Right cardiac atrium (tissue), 5 donors: Measurements from ENCODE around the gene POLN. TPM values are rescaled to one million over a fixed set of nuclear protein-coding genes. Genes with fewer than 3 reads are reported as not detected.

Source experiments
- ATAC-seq, 2 donors: fragments of 200-7000 bp; cut with Tn5 transposase; one replicate each; pipeline versions ENCODE4 v1.8.0 to v1.9.1; 2020; ENCODE audit warnings: moderate library complexity in 2 of 2, mild to moderate bottlenecking in 1 of 2
- DNase-seq, 3 donors: peaks; one replicate each; pipeline ENCODE4 v3.0.0-alpha.2; 2020
- H3K27ac ChIP-seq: one replicate; pipeline ENCODE4 v1.5.1; 2013; ENCODE audit warnings: mild to moderate bottlenecking, low read length, control low read depth, moderate library complexity
- H3K27me3 ChIP-seq: one replicate; pipeline ENCODE4 v1.6.1; 2013; ENCODE audit not compliant: control insufficient read depth, insufficient read depth
- H3K4me1 ChIP-seq: one replicate; pipeline ENCODE4 v1.6.1; 2013; ENCODE audit warnings: low read length; ENCODE audit not compliant: control insufficient read depth, insufficient read depth
- H3K4me3 ChIP-seq: one replicate; pipeline ENCODE4 v1.5.1; 2013; ENCODE audit warnings: low read length, control low read depth
- H3K9me3 ChIP-seq: one replicate; pipeline ENCODE4 v1.6.1; 2013; ENCODE audit warnings: low read length; ENCODE audit not compliant: control insufficient read depth
- WGBS: extraction: QIAGEN DNeasy Blood & Tissue Kit; methylation state at CpG from one replicate; pipeline ENCODE4 v1.1.7; 2013; 5-methylcytosine and 5-hydroxymethylcytosine counted together
- intact Hi-C, 4 donors: fragments of 100-400 bp; cut with DNase I; formaldehyde crosslinking; loops; one replicate each; pipeline versions ENCODE4 v1.11.0 to v1.14.0; 2022 to 2023
- polyA plus RNA-seq: library from polyadenylated mRNA; stranded (reverse); fragments of 200-250 nt; gene quantifications from one replicate; pipeline ENCODE4 v1.2.3, GENCODE V29; 2013
- total RNA-seq, 4 donors: library from RNA; stranded (reverse); fragmentation: NEBNext Ultra II Directional; extraction: Animal tissue kit (Norgen Biotek cat#: 25700); gene quantifications; one replicate each; pipeline ENCODE4 v1.2.1, GENCODE V29; 2021
- donor health status: healthy with polysubstance abuse.
- donor health status: DM: no; HTN: yes; CAD: no.
- donor health status: DM: no; HTN: no; CAD: no.
- donor health status: DM: no; HTN: yes; CAD: no; lungs with severe emphysema.
- donor health status: DM: yes; HTN: yes; CAD: no.

Gene POLN
- total and polyA plus RNA-seq, 5 donors: 1.5 to 5.9 (median 3.8) TPM

DNA sequence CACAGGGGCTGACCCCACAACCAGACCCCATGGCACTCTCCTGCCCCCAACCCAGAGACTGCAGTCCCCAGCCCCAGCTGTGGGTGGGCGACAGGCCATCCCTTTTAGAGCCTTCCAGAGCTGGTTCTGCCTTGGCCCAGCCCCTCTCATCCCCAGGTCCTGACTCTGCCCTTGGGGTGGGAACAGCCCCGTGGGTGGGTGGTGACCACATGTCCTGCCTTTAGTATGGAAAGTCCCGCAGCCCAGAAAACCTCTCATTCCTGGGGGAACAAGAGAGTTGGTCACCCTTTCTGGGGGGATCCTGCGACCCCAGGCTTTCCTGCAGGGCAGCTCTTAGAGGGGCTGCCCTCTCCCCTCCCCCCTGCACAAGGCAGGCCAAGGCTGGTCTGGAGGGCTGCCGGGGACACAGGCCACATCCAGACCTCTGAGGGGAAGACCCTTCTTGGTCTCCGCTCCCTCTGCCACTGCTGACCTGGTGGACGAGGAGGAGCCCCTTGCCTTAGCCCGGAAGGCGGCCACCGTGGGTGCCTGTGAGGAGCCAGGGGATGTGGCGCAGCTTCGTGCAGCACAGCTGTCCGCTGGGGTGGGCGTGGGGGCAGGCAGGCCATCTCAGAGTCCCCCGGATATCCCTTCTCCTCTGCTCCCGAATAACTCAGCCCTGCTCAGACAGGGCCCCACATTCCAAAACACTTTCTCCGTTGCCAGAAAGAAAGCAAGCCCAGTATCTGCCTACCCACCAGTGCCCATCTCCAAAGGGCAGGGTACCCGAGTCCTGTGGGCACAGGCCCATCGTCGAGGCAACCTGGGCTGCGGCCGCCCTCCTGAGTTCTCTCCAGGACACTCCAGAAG lies 26.7 kb upstream of the POLN start:
- WGBS: 80% methylated on average over 22 of the region's 22 CpGs
- DNase-seq (peak in 2 of 3 donors; percentile 11 to 52), ATAC-seq (no peak)
- intact Hi-C loops: no loop called here
- H3K4me3 ChIP-seq: no peak overlapping the region
- no peak overlapping the region for H3K27ac ChIP-seq
- H3K9me3 ChIP-seq: no peaks in the 10 kb centered on the region
- H3K4me1 ChIP-seq: peaks cover 2% of the 10 kb centered on the region
- H3K27me3 ChIP-seq: no peaks in the 10 kb centered on the region

DNA sequence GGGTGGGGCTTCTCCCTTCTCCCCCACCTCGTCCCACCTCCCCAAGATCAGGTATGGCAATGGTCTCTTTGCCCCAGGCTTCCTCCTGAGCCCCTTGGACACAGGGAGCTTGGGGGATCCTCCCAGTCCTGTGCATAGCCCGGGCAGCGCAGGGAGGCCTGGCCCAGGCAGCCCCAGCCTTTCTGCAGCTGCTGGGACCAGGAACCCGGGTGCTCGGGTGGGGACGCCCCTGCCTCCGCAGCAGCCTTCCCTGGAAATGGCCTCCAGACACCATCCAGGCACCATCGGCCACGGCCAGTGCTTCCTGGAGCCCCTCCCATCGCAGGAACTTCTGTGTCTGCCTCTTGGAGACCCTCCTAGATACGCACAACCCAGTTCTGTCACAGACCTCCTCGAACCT lies 25.9 kb upstream of the POLN start:
- 87% methylated on average over 12 of the region's 12 CpGs for WGBS
- Histone ChIP-seq H3K4me1 (peaks cover 2% of the 10 kb centered on the region), H3K4me3 (no peak overlapping the region), H3K27ac (no peak overlapping the region), H3K27me3 (no peaks in the 10 kb centered on the region), H3K9me3 (no peaks in the 10 kb centered on the region)
- peak in 1 of 3 donors; percentile 45 for DNase-seq
- intact Hi-C loops: no loop called here
- ATAC-seq: no peak

- Histone ChIP-seq H3K4me3 (no peak overlapping the region), H3K27me3 (no peaks in the 10 kb centered on the region), H3K9me3 (no peaks in the 10 kb centered on the region), H3K27ac (no peak overlapping the region), H3K4me1 (peaks cover 2% of the 10 kb centered on the region)
- WGBS: 83% methylated on average over 18 of the region's 18 CpGs
- DNase-seq (peak in 1 of 3 donors; percentile 51), ATAC-seq (no peak)
- intact Hi-C loops: no loop called here
These were observed 25.4 kb upstream of the POLN start for GRCh38 chr4:2267320-2267811.

DNA sequence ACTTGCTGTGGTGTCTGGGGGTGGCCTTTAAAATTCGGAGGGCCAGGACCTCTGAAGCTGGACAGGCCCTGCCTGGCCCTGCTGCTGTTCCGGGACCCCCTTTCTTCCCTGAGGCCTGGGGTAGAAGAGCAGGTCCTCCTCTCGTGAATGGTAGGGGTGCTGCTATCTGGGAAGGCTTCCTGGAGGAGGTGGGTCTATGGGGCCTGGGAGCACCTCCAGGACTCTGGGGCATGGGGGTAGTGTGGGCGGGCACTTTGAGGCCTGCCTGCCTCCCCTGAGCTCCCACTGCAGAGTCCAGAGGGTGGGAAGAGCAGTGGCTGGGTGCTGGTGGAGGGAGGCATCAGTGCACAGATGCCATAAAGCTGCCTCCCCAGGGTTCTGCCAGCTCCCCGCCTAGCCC lies 24.9 kb upstream of the POLN start:
- H3K27me3 ChIP-seq: no peaks in the 10 kb centered on the region
- 90% methylated on average over 5 of the region's 5 CpGs for WGBS
- intact Hi-C loops: no loop called here
- H3K4me1 ChIP-seq: peaks cover 2% of the 10 kb centered on the region
- DNase-seq (peak in 1 of 3 donors; percentile 25), ATAC-seq (no peak)
- H3K9me3 ChIP-seq: no peaks in the 10 kb centered on the region
- H3K27ac ChIP-seq: no peak overlapping the region
- H3K4me3 ChIP-seq: no peak overlapping the region

DNA sequence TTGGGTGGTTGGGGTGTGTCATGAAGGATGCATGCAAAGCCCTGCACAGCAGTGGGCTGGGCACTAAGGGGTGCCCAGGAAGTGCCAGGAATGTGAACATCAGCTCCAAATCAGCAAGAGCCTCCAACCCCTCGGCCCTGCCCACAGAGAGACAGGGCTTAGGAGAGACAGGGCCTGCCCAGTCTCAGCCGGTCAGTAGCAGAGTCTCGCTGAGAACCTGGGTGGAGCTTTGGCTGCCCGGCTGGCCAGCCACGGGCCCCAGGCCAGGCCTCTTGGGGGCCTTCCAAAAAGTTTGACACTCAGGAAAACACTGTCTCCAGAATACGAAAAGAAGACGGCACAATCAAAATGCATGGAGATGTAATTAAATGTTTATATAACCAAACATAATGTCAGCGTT lies 24.3 kb upstream of the POLN start:
- ATAC-seq (peak; percentile 13 to 47), DNase-seq (peak; percentile 80 to 93 (median 91))
- Histone ChIP-seq H3K4me3 (no peak overlapping the region), H3K4me1 (peaks cover 2% of the 10 kb centered on the region), H3K27me3 (no peaks in the 10 kb centered on the region), H3K9me3 (no peaks in the 10 kb centered on the region), H3K27ac (peak overlapping the region; percentile 18)
- intact Hi-C loops: no loop called here
- WGBS: 18% methylated on average over 8 of the region's 8 CpGs

DNA sequence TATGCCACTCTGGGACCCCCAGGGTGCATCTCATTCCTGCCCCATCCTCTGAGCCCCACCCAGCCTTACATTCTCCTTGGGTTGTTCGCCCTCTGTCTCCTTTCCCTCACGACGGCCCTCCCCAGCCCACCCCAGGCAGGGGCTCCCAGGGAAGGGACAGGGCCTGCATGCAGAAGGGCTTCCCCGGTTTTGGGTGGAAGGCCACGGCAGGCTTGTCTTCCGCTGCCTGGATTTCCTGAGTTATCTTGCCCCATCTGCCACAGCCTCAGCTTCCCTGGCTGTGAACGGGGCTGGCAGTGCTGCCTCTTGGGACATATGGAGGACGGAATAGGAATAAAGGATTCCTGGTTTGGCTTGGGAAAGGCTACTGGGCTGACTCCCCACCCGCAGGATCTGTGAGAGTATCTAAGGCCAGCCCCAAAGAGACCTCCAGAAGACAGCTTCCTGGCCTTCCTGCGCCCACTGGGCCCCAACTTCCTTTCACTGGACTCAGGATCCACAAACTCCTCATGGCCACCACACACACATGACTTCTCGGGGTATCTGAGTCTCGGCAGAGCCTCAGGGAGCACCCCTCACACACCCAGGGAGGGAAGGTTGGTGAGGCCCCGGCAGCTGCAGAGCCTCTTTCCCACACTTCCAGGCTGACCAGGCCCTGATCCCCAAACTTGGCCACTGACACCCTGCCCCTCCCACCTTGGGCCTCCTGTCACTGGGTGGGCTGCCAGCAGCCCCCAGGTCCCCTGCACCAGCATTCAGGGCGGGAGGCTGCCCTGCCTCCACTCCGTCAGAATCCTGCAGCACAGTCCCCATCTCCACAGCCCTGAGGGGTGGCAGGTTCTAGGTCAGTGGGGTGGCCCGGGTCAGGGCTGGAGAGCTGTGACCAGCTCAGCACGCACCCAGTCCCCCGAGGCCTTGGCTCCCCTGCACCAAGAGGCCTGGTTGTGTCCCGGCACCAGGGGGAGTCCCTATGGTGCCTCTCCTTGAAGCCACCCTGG lies 23.5 kb upstream of the POLN start:
- ATAC-seq (no peak), DNase-seq (peak; percentile 13 to 61 (median 51))
- Histone ChIP-seq H3K27ac (peak overlapping the region; percentile 18), H3K9me3 (no peaks in the 10 kb centered on the region), H3K4me3 (no peak overlapping the region), H3K4me1 (peaks cover 2% of the 10 kb centered on the region), H3K27me3 (no peaks in the 10 kb centered on the region)
- 80% methylated on average over 19 of the region's 19 CpGs for WGBS
- intact Hi-C loops: no loop called here

- DNase-seq (peak; percentile 19 to 67 (median 54)), ATAC-seq (no peak)
- no peaks in the 10 kb centered on the region for H3K9me3 ChIP-seq
- no peaks in the 10 kb centered on the region for H3K27me3 ChIP-seq
- peaks cover 9% of the 10 kb centered on the region for H3K4me1 ChIP-seq
- H3K4me3 ChIP-seq: no peak overlapping the region
- H3K27ac ChIP-seq: no peak overlapping the region
- 86% methylated on average over 6 of the region's 6 CpGs for WGBS
- intact Hi-C loops: loop anchor here in 1 of 4 donors (5.0 kb wide), 1 partner anchor 138 kb away; no protein-coding TSS in a partner anchor
These were observed 22.6 kb upstream of the POLN start for GRCh38 chr4:2264481-2265041.

DNA sequence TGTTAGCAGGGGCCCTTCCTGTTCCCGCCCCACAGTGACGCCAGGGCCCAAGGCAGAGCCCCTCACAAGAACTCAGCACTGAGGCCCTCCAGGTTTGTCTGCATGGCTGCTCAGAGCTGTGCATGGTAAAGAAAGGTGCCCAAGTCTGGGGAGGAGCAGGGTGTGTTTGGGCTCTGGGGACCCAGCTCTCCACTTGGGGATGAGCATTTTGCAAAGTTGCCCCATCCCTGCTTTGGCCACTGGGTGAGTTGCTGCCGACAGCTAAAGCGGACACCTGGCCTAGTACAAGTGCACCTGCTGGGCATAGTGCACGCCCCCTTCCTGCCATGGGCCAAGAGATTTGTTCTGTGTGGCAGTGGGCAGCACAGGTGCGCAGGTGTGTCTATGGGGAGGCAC lies 22.0 kb upstream of the POLN start:
- no peaks in the 10 kb centered on the region for H3K9me3 ChIP-seq
- H3K27ac ChIP-seq: no peak overlapping the region
- no peaks in the 10 kb centered on the region for H3K27me3 ChIP-seq
- intact Hi-C loops: loop anchor here in 1 of 4 donors (5.0 kb wide), 1 partner anchor 138 kb away; no protein-coding TSS in a partner anchor
- ATAC-seq (no peak), DNase-seq (peak; percentile 14 to 58 (median 56))
- no peak overlapping the region for H3K4me3 ChIP-seq
- peaks cover 9% of the 10 kb centered on the region for H3K4me1 ChIP-seq
- 90% methylated on average over 6 of the region's 6 CpGs for WGBS

DNA sequence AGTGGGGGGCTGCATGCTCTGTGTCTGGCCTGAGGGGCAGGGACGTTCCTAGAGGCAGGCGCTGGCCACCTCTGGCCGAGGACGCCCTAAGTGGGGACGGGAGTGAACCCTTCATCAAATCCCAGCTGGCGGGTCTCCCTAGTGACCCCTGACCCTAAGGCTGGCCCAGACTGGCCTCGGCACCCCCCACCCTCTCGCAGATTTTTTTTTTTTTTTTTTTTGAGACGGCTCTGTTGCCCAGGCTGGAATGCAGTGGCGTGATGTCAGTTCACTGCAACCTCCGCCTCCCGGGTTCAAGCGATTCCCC lies 21.0 kb upstream of the POLN start:
- Histone ChIP-seq H3K27me3 (no peaks in the 10 kb centered on the region), H3K4me3 (peak overlapping the region; percentile 46), H3K9me3 (no peaks in the 10 kb centered on the region), H3K27ac (peak overlapping the region; percentile 93), H3K4me1 (peaks cover 12% of the 10 kb centered on the region)
- 38% methylated on average over 13 of the region's 13 CpGs for WGBS
- DNase-seq (no peak), ATAC-seq (no peak)
- intact Hi-C loops: loop anchor here in 1 of 4 donors (5.0 kb wide), 1 partner anchor 139 kb away; no protein-coding TSS in a partner anchor

DNA sequence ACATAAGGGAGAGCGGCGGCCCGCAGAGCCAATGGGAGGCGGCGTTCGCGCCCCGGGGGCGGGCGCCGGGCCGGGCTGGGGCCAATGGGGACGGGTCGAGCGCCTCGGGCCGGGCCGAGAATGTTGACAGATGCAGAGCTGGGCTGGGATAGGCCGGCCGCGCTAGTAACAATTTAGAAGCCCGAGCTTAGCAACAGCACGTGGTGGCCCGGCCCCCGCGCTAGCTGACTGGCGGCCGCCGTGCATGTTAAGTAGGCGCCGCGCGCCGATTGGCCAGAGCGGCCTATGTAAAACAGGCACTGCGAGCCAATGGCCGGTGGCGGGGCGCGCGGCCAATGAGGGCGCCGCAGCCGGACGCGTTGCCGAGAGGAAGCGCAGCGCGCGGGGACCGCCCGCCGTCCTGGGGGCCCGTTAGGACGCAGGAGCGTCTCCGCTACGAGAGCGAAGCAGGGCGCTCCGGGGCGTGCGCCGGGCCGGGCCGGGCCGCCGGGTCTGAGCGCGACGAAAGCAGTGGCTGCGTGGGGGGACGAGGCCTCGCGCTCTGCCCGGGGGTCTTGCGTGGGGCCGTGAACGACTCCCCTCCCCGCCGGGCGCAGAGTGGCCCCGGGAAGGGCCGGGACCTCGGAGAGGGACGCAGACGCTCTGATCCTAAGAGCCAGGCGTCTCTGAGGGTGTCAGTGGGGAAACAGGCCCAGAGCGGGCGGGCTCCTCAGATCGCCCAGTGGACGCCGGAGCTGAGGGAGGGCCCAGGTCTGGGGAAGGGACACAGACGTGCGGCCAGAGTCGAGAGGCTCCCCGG lies 20.4 kb upstream of the POLN start:
- Histone ChIP-seq H3K9me3 (no peaks in the 10 kb centered on the region), H3K4me3 (peak overlapping the region; percentile 91), H3K27me3 (no peaks in the 10 kb centered on the region), H3K27ac (peak overlapping the region; percentile 93), H3K4me1 (peaks cover 16% of the 10 kb centered on the region)
- ATAC-seq (peak; percentile 96), DNase-seq (peak; percentile 100)
- under 1% methylated on average over 98 of the region's 98 CpGs for WGBS
- intact Hi-C loops: loop anchor here in 1 of 4 donors (5.0 kb wide), 1 partner anchor 140 kb away; no protein-coding TSS in a partner anchor
